Measurements from ENCODE around the gene FGF18.

FGF18 gene

GRCh38 chr5:171425596-171426244, 6.3 kb downstream of the FGF18 start:
- no peak for FAIRE-seq

- FAIRE-seq: no peak
These were observed 6.8 kb downstream of the FGF18 start for GRCh38 chr5:171426266-171426665.

- FAIRE-seq: no peak
These were observed 7.2 kb downstream of the FGF18 start for GRCh38 chr5:171426680-171427079.

- FAIRE-seq: no peak
These were observed 8.1 kb downstream of the FGF18 start for GRCh38 chr5:171427318-171428167.

GRCh38 chr5:171428168-171428696, 8.8 kb downstream of the FGF18 start:
- FAIRE-seq: no peak

GRCh38 chr5:171428809-171429542, 9.5 kb downstream of the FGF18 start:
- no peak for FAIRE-seq

GRCh38 chr5:171429543-171429910, 10.1 kb downstream of the FGF18 start:
- FAIRE-seq: no peak

- no peak for FAIRE-seq
These were observed 11.9 kb downstream of the FGF18 start for GRCh38 chr5:171431251-171431777.

GRCh38 chr5:171432076-171432475, 12.6 kb downstream of the FGF18 start:
- FAIRE-seq: no peak

GRCh38 chr5:171432583-171433351, 13.3 kb downstream of the FGF18 start:
- FAIRE-seq: no peak

GRCh38 chr5:171433352-171433698, 13.9 kb downstream of the FGF18 start:
- no peak for FAIRE-seq

- no peak for FAIRE-seq
These were observed 14.7 kb downstream of the FGF18 start for GRCh38 chr5:171433982-171434676.

GRCh38 chr5:171434874-171435273, 15.4 kb downstream of the FGF18 start:
- no peak for FAIRE-seq

- no peak for FAIRE-seq
These were observed 16.5 kb downstream of the FGF18 start for GRCh38 chr5:171435908-171436307.

GRCh38 chr5:171436804-171437285, 17.4 kb downstream of the FGF18 start:
- no peak for FAIRE-seq

- no peak for FAIRE-seq
These were observed 17.9 kb downstream of the FGF18 start for GRCh38 chr5:171437286-171437821.

- FAIRE-seq: no peak
These were observed 19.3 kb downstream of the FGF18 start for GRCh38 chr5:171438738-171439137.

- FAIRE-seq: no peak
These were observed 21.9 kb downstream of the FGF18 start for GRCh38 chr5:171441246-171441791.

- no peak for FAIRE-seq
These were observed 23.0 kb downstream of the FGF18 start for GRCh38 chr5:171442287-171443042.

GRCh38 chr5:171444582-171444981, 25.1 kb downstream of the FGF18 start:
- no peak for FAIRE-seq
